Cardiac muscle cell (in vitro differentiated cells and primary cell): ENCODE results near the gene CLDND2. TPM values are rescaled to one million over a fixed set of nuclear protein-coding genes. Genes with fewer than 3 reads are reported as not detected.
A peak's percentile ranks its signal among the peaks of the same experiment; 100 is the strongest.
"Not testable (repeated sequence)": the region's sequence is repeated elsewhere in the genome, so short reads cannot be mapped to it uniquely, and the experiment has no call there.

Experiments
- DNase-seq, 2 donors: peaks; one replicate each; pipeline versions ENCODE4 v3.0.0 to v3.0.0-alpha.2; 2010 to 2017; ENCODE audit warnings: low read depth in 1 of 2, low spot score in 1 of 2
- H3K27ac ChIP-seq: fragments of 200-600 bp; sonication (generic); 2 replicates; pipeline ENCODE4 v1.5.1; 2016
- H3K27me3 ChIP-seq: fragments of 200-600 bp; sonication (generic); 2 replicates; pipeline ENCODE4 v1.6.0; 2016; ENCODE audit warnings: control low read depth
- H3K36me3 ChIP-seq: fragments of 200-600 bp; sonication (generic); 2 replicates; pipeline ENCODE4 v1.5.1; 2016; ENCODE audit warnings: control low read depth
- H3K4me1 ChIP-seq: fragments of 200-600 bp; sonication (generic); 2 replicates; pipeline ENCODE4 v1.8.1; 2017; ENCODE audit warnings: low read depth, mild to moderate bottlenecking, mixed run types
- H3K4me3 ChIP-seq: fragments of 200-600 bp; sonication (generic); 2 replicates; pipeline ENCODE4 v1.5.1; 2016; ENCODE audit warnings: mild to moderate bottlenecking
- H3K9me3 ChIP-seq: fragments of 200-600 bp; sonication (generic); 2 replicates; pipeline ENCODE4 v1.5.1; 2017; ENCODE audit warnings: low read depth, mild to moderate bottlenecking, control low read depth
- polyA plus RNA-seq: library from polyadenylated mRNA; unstranded; fragments of >200 nt; fragmentation: Nextera tagmentation; extraction: Ambion mirVana; gene quantifications from 2 replicates; pipeline ENCODE4 v1.2.1, GENCODE V29; 2016
- total RNA-seq: library from RNA; depleted of rRNA; stranded (reverse); fragments of >200 nt; gene quantifications from 2 replicates; pipeline ENCODE4 v1.2.3, GENCODE V29; 2016
- TF ChIP-seq, protein P1 (sequence below): IDR thresholded peaks from 2 replicates; pipeline ENCODE4 v1.5.1; 2012; ENCODE audit warnings: low read depth, mild to moderate bottlenecking, low read length

The CLDND2 gene
- total and polyA plus RNA-seq, 2 experiments from 2014 or later, result 0.45 to 22.3 TPM

GRCh38 chr19:51410950-51411748 lies 42.3 kb upstream of the CLDND2 start:
- DNase-seq, result no peak
- Histone ChIP-seq H3K27ac (no peak overlapping the region), H3K36me3 (no peaks in the 10 kb centered on the region), H3K9me3 (no peaks in the 10 kb centered on the region), H3K4me3 (no peak overlapping the region), H3K4me1 (no peaks in the 10 kb centered on the region), H3K27me3 (no peaks in the 10 kb centered on the region)
- TF ChIP-seq, protein P1, sequence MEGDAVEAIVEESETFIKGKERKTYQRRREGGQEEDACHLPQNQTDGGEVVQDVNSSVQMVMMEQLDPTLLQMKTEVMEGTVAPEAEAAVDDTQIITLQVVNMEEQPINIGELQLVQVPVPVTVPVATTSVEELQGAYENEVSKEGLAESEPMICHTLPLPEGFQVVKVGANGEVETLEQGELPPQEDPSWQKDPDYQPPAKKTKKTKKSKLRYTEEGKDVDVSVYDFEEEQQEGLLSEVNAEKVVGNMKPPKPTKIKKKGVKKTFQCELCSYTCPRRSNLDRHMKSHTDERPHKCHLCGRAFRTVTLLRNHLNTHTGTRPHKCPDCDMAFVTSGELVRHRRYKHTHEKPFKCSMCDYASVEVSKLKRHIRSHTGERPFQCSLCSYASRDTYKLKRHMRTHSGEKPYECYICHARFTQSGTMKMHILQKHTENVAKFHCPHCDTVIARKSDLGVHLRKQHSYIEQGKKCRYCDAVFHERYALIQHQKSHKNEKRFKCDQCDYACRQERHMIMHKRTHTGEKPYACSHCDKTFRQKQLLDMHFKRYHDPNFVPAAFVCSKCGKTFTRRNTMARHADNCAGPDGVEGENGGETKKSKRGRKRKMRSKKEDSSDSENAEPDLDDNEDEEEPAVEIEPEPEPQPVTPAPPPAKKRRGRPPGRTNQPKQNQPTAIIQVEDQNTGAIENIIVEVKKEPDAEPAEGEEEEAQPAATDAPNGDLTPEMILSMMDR, result no peak

GRCh38 chr19:51407511-51408131 lies 38.8 kb upstream of the CLDND2 start:
- no peaks in the 10 kb centered on the region for H3K36me3 ChIP-seq
- H3K4me3 ChIP-seq, result no peak overlapping the region
- no peak overlapping the region for H3K27ac ChIP-seq
- peak; percentile 44 to 45 for DNase-seq
- H3K4me1 ChIP-seq, result no peaks in the 10 kb centered on the region
- H3K27me3 ChIP-seq, result no peaks in the 10 kb centered on the region
- TF ChIP-seq, protein P1, result peak; percentile 62
- H3K9me3 ChIP-seq, result no peaks in the 10 kb centered on the region

DNA sequence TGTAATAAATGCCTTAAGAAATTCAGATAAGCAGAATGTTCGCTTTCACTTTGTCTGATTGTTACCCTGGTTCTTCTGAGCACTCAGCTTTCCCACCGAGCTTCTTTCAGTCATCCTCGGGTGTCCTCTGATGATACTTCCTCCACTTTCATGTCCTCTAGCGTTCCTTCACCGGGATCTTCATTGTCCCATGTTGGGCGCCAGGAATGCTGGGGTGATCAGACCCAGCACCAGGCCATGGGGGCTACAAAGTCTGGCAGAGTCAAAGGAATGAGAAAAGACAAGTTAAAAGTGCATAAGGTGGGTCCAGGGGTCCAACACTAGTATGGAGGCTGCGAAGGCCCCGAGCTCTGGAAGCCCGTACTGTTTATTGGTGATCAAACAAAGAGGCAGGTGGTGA lies 33.3 kb upstream of the CLDND2 start:
- no peaks in the 10 kb centered on the region for H3K36me3 ChIP-seq
- H3K27me3 ChIP-seq, result no peaks in the 10 kb centered on the region
- DNase-seq, result no peak
- H3K9me3 ChIP-seq, result no peaks in the 10 kb centered on the region
- peaks cover 12% of the 10 kb centered on the region for H3K4me1 ChIP-seq
- H3K27ac ChIP-seq, result no peak overlapping the region
- TF ChIP-seq, protein P1, result no peak
- H3K4me3 ChIP-seq, result no peak overlapping the region

DNA sequence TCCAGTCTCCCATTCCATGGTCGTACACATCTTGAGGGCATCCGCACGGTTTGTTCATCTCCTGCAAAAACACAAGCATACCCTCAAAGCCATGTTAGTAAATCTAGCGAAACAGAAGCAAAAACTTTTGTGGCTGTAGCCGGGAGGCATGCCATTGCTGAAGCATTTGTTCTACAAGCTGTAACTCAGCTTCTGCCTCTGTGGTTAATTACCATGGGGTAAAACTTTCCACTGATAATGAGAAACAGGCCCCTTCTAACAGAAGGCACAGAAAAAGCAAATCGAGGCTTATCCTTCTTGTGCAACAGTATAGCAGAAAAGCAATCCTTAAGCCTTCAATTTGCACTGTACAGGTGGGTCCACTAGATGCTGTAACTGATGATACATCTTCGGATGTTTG lies 31.1 kb upstream of the CLDND2 start:
- H3K9me3 ChIP-seq, H3K36me3 ChIP-seq, H3K27ac ChIP-seq, H3K4me3 ChIP-seq, H3K27me3 ChIP-seq, DNase-seq: not testable (repeated sequence)
- H3K4me1 ChIP-seq, result peaks cover 13% of the 10 kb centered on the region

GRCh38 chr19:51399231-51399630 lies 30.4 kb upstream of the CLDND2 start:
- Histone ChIP-seq H3K36me3 (no peaks in the 10 kb centered on the region), H3K4me3 (no peak overlapping the region), H3K27me3 (no peaks in the 10 kb centered on the region), H3K9me3 (no peaks in the 10 kb centered on the region), H3K27ac (no peak overlapping the region), H3K4me1 (peaks cover 13% of the 10 kb centered on the region)
- no peak for DNase-seq
- TF ChIP-seq, protein P1, result no peak

- DNase-seq, result peak; percentile 39 to 66
- H3K27me3 ChIP-seq, result no peaks in the 10 kb centered on the region
- no peaks in the 10 kb centered on the region for H3K9me3 ChIP-seq
- no peaks in the 10 kb centered on the region for H3K36me3 ChIP-seq
- TF ChIP-seq, protein P1, result peak; percentile 69
- peak overlapping the region; percentile 80 for H3K27ac ChIP-seq
- H3K4me1 ChIP-seq, result peaks cover 16% of the 10 kb centered on the region
- no peak overlapping the region for H3K4me3 ChIP-seq
These were observed 29.4 kb upstream of the CLDND2 start for GRCh38 chr19:51398096-51398704.

GRCh38 chr19:51397453-51397852 lies 28.6 kb upstream of the CLDND2 start:
- not testable (repeated sequence) for H3K9me3 ChIP-seq, H3K36me3 ChIP-seq, H3K4me3 ChIP-seq, H3K27me3 ChIP-seq
- DNase-seq, result peak in 1 of 2 donors; percentile 58
- peak overlapping the region; percentile 80 for H3K27ac ChIP-seq
- H3K4me1 ChIP-seq, result peaks cover 16% of the 10 kb centered on the region
